G401 (cell line): ENCODE data around the gene STK10. TPM values are rescaled to one million over a fixed set of nuclear protein-coding genes. Genes with fewer than 3 reads are reported as not detected.

Experiments used
- DNase-seq: peaks from one replicate; pipeline ENCODE4 v3.0.0-alpha.2; 2015; ENCODE audit warnings: low spot score
- in situ Hi-C: cut with HindIII; loops from 2 replicates; pipeline ENCODE4 v1.10.0; 2016; ENCODE audit warnings: low sequenced_read_pairs, mixed read lengths
- total RNA-seq: library from RNA; depleted of rRNA; stranded (reverse); fragments of >200 nt; shearing (Covaris generic); gene quantifications from 2 replicates; pipeline ENCODE4 v1.2.3, GENCODE V29; 2014; rRNA removed

Gene STK10
- total RNA-seq, 1 experiment from 2014 or later, result 17.0 TPM

DNA sequence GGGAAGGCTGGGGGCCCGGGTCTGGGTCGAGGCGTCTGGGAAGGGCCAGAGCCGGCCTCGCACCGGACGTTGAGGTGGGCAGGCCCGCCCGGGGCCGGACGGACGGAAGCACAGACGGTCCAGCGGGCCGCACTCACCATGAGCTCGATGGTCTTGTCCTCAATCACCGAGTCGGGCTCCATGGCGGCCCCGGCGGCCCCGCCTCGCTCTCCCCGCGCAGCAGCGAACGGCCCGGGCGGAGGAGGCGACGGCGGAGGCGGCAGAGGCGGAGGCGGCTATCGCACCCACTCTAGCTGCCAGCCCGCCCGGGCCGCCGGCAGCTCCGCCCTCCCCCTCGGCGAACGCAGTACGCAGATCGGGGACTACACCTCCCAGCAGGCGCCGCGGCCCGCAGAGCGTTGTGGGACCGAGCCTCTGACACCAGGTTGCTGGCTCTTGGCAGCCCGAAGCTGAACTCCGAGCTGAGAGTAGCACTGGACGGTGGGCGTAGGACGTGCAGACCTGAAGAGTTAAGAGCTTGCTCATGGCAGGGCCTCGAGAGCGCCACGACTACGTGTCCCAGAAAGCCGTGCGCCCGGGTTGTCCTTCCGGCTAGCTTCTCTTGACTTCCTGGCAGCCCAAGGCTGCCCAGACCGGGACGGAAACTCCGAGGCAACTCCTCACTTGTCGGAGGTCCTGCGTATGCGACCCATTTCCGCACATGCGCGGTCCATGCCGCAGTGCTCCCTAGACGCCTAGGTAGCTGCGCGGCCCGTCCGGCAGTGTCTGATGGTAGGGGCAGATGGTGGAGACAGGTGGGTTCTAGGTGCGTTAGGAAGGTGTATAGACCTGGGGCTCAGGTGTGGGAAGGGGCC is 181.5 kb downstream of the STK10 start, which contains the start of gene FBXW11:
Gene FBXW11, minus strand, starts transcription at position 318 of the 854 bp plus-strand sequence. Its CDS starts 136 bp downstream, at position 182.
- DNase-seq, result peak; percentile 98
- in situ Hi-C loops, result no loop called here

DNA sequence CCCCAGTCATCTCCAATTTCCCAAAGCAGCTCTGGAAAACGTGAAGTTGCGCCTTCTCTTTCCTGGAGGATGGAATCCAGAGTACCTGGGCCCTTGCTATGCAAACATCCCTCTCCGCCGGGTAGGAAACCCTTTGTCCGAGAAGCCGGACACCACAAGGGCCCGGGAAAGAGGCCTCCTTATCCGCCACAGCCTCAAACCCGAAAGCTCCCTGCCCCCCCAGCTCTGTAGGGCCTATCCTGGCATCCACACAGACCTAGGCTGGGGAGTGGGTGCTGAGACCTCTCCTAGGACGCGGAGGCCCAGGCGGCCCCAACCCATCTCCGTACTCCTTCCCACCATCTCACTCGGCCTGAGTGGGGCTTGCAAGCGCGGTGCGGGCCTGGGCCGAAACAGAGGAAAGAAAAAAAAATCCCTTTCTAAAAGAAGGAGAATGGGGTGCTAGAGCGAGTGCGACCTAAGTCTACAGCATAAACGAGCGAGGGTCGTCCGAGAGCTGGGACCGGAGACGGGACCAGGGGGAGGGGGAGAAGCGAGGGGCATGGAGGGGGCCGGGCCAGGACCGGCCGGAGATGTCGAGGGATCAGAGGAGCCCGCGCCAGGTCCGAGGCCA is 182.2 kb downstream of the STK10 start:
- in situ Hi-C loops, result no loop called here
- peak; percentile 33 for DNase-seq

DNA sequence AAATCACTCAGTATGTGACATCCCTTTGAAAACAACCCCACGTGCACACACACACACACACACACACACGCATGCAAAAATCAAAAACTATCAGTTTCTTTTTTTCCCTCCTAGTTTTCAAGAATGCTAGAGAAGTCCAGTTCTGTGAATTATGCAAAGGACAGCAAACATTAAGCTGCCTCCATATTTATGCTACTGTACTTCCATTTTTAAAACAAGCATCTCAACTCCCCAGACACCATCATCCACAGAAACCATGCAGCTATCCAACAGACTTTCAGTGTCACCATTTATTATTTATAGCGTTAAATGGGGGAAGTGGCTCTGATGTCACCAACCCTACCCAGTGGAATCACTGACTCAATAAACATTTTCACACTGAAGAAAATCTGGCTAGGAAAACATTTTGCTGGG is 183.2 kb downstream of the STK10 start:
- DNase-seq, result no peak
- in situ Hi-C loops, result no loop called here

DNA sequence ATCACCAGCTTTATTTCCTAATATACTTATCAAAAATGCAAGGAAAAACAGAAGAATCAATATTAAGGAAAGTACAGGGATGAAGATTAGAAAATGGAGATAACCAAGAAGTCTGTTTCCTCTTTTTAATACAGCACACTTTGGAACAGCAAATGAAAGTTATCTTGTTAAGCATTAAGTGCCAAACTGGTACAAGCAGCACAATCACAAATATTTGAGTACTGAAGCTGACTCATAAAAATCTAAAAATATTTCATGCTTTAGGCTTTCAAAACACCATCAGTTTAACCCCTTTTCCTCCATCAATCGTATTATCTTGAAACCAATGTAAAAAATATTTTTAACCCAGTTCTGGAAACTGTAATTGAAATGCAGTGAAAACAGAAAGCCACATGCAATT is 184.3 kb downstream of the STK10 start:
- in situ Hi-C loops, result no loop called here
- DNase-seq, result no peak

DNA sequence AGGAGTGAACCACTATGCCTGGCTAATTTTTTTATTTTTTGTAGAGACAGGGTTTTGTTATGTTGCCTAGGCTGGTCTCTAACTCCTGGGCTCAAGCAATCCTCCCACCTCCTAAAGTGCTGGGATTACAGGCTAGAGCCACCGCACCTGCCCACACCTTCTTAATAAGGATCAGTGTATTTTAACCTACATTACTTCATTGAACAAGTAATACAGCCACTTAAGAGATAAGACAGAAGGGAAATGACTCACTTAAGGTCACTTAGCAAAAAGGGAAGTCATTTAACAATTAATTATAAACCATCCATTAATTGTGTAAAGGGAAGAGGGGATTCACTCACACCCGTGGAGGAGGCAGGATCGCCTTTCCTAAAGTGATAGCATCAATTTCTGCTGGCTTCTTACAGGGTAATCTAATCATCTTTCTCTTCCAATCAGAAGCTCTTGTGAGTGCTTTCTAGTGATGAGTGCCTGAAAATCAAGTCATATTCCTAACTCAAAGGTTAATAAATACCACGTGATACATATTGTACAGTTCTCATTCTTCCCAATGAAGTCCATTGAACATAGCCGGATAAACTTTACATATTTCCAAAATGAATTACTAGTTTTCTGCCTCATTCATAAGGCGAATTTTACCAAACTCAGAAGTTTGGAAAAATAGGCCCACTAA is 185.0 kb downstream of the STK10 start:
- in situ Hi-C loops, result no loop called here
- DNase-seq, result no peak

DNA sequence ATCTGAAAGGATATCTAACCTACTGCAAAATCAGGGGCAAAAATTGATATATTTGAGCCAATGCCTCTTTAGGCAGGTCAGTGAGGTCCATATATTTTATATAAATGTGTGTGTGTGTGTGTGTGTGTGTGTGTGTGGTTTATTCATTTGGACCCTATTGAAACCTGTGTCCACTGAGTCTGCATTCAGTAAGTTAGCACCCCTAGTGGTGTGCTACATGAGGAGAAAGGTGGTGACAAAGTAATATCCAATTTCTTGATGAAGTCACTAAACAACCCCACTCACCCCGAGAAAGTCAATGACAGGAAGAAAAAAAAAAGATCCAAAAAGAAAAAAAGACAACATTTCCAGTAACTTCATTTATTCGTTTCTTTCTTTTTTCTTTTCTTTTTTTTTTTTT is 185.7 kb downstream of the STK10 start:
- peak; percentile 9 for DNase-seq
- in situ Hi-C loops, result no loop called here

DNA sequence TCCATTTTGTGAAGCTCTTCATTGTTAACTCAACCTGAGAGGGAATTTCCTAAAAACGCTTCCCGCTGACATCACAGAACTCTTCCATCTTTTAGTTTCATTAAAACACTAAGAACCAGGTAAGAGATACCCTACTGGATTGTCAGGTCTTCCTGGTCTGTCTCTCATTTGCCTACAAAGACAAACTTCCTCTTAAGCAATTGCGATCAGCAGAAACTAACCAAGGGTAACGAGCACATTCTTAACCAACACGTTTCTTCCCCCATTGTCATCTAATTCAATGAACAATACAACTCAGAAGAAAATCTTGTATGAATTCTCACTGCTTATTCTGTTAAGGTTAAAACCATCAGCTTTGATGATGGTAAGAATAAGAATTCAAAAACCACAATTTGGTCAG is 188.1 kb downstream of the STK10 start:
- in situ Hi-C loops, result no loop called here
- no peak for DNase-seq

DNA sequence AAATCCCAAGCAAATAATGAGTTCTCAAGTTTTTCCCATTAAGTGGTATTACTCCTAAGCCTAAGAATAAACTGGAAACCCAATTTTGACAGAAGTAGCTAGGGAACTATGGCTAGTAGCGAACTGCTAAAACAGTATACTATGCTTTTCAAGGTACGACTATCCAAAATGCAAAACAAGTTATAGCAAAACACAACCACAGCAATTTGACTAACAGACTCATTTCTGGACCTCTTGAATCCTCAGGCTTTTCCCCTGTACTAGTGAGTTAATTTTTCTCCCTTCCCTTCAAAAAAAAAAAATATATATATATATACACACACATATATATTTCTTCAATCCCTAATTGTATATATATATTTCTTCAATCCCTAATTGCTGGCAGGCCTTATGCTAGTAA is 188.9 kb downstream of the STK10 start:
- in situ Hi-C loops, result no loop called here
- no peak for DNase-seq

DNA sequence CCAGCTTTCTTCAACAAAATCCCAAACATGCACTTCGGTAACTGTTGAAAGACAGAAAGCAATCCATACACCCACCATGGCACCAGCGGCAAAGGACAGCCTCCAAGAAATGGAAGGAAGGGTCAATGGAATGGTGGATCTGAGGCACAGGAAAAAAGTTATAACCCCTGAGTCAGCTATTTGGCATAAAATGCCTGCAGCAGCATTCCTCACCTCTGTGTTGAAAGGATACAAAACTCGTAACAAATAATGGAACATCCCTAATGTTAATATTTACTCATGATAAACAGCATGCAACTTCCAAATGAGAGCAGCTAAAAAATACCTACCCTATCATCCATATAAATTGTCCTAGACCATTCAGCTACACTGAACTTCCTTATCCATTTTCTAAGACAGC is 191.0 kb downstream of the STK10 start:
- DNase-seq, result no peak
- in situ Hi-C loops, result no loop called here

DNA sequence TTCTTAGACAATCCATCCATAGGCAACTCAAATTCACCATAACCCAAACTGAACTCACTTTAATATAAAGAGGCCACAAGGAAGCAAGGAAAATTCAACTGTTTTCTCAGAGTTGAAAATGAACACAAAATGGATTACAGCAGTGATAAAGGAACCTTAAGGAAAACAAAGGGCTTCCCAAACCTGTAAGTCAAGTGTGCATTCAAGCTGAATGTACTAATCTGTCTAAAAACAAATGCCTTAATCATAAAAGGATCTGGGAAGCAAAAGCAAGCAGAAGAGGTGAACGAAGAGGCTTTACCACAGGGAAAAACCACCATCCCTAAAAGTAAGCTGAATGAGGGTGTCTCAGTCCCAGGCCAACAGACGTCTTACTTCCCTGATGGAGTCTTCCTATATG is 195.2 kb downstream of the STK10 start:
- in situ Hi-C loops, result no loop called here
- no peak for DNase-seq

DNA sequence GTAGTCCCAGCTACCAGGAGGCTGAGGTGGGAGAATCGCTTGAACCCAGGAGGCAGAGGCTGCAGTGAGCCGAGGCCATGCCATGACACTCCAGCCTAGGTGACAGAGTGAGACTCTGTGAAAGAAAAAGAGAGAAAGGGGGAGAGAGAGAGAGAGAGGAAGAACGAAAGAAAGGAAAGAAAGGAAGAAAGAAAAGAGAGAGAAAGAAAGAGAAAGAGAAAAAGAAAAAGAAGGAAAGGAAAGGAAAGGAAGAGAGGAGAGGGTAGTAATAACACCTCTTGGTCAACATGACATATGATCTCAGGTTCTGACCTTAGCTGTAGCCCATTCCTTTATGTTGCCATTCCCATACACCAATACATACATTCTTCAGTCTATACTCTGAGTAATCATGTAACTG is 195.7 kb downstream of the STK10 start:
- in situ Hi-C loops, result no loop called here
- DNase-seq, result no peak

Other genes starting within 250 kb of the STK10 start
- 35.4 and 68.7 TPM in 2 replicates for gene FBXW11, start 181.6 kb downstream of the STK10 start, total RNA-seq
- gene EFCAB9, start 5.9 kb upstream of the STK10 start, total RNA-seq, result not detected in 2 replicates
- 36.1 and 40.0 TPM in 2 replicates for gene UBTD2, start 95.5 kb upstream of the STK10 start, total RNA-seq